Stimulated activated CD4-positive, alpha-beta T cell treated with anti-CD3 and anti-CD28 coated beads, Interleukin-15, amount 100 ng/mL, for 1 hour (primary cell): ENCODE results near the gene POMP.
A peak's percentile ranks its signal among the peaks of the same experiment; 100 is the strongest.
"Not testable (repeated sequence)": the region's sequence is repeated elsewhere in the genome, so short reads cannot be mapped to it uniquely, and the experiment has no call there.

ENCODE experiments used
- DNase-seq, 2 donors: peaks; one replicate each; pipeline ENCODE4 v3.0.0-alpha.2; 2020; ENCODE audit warnings: low read depth in 1 of 2, low spot score in 1 of 2

Gene POMP

GRCh38 chr13:28693605-28694491, 34.9 kb downstream of the POMP start:
- DNase-seq = not testable (repeated sequence)

GRCh38 chr13:28697441-28697840, 38.5 kb downstream of the POMP start:
- DNase-seq = no peak

- no peak for DNase-seq
Observed at GRCh38 chr13:28699246-28699645, 40.3 kb downstream of the POMP start.

- DNase-seq = no peak
Observed at GRCh38 chr13:28704282-28704681, 45.4 kb downstream of the POMP start.

- DNase-seq = no peak
Observed at GRCh38 chr13:28704919-28705318, 46.0 kb downstream of the POMP start.

GRCh38 chr13:28705461-28706083, 46.6 kb downstream of the POMP start:
- DNase-seq = no peak

- no peak for DNase-seq
Observed at GRCh38 chr13:28707629-28708427, 48.9 kb downstream of the POMP start.

- DNase-seq = no peak
Observed at GRCh38 chr13:28710161-28710560, 51.2 kb downstream of the POMP start.

- no peak for DNase-seq
Observed at GRCh38 chr13:28714651-28715050, 55.7 kb downstream of the POMP start.

- no peak for DNase-seq
Observed at GRCh38 chr13:28716511-28716910, 57.6 kb downstream of the POMP start.

GRCh38 chr13:28717170-28717569, 58.2 kb downstream of the POMP start:
- no peak for DNase-seq

- no peak for DNase-seq
Observed at GRCh38 chr13:28718196-28718542, 59.2 kb downstream of the POMP start.

- DNase-seq = peak; percentile 94 to 97
Observed at GRCh38 chr13:28718543-28719226, 59.8 kb downstream of the POMP start, which contains the start of gene SLC46A3. Gene SLC46A3, minus strand, starts transcription at chr13:28718970. Its CDS starts 972 bp downstream, at chr13:28717998.

GRCh38 chr13:28719227-28720055, 60.5 kb downstream of the POMP start:
- DNase-seq = no peak

GRCh38 chr13:28723806-28724205, 64.9 kb downstream of the POMP start:
- DNase-seq = no peak

GRCh38 chr13:28725046-28725610, 66.2 kb downstream of the POMP start:
- DNase-seq = no peak
